ENCODE results near the gene HPCAL1. TPM values are rescaled to one million over a fixed set of nuclear protein-coding genes. Genes with fewer than 3 reads are reported as not detected.

HPCAL1 gene
- total and polyA plus RNA-seq, 2 of the 4 experiments (the other 2 are of a cell fraction), result 8.2 to 33.7 TPM

- no peak overlapping the region for H3K18ac ChIP-seq (ENCODE audit: low read depth, low read length)
- no peaks in the 10 kb centered on the region for H3K27me3 ChIP-seq (ENCODE audit: control insufficient read depth, insufficient read depth, low read length)
- no peak overlapping the region for H4K5ac ChIP-seq (ENCODE audit: low read depth, low read length)
- H3K4me1 ChIP-seq (ENCODE audit: control insufficient read depth, insufficient read depth, low read length), result no peaks in the 10 kb centered on the region
- no peak overlapping the region for H2AK5ac ChIP-seq (ENCODE audit: low read depth, low read length)
- H3K14ac ChIP-seq (replicated peaks; ENCODE audit: low read depth, low read length), result no peak overlapping the region
- no TSS peak for BruUV-seq (replicated peaks)
- peaks cover 3% of the 10 kb centered on the region; the same call in 1 of the 2 replicates for H3K9me1 ChIP-seq (ENCODE audit: insufficient read depth, low read length)
- no peaks in the 10 kb centered on the region for H3K9me3 ChIP-seq (ENCODE audit: control insufficient read depth, insufficient read depth, low read length)
- H3K9ac ChIP-seq (ENCODE audit: low read depth, low read length), result no peak overlapping the region
- no peak overlapping the region for H4K91ac ChIP-seq (ENCODE audit: insufficient read depth, low read depth, low read length)
- no peak overlapping the region for H2BK15ac ChIP-seq (ENCODE audit: low read depth, low read length)
- no peak overlapping the region for H3K4me3 ChIP-seq (ENCODE audit: insufficient read depth, low read depth, low read length)
- peaks cover 14 to 16% of the 10 kb centered on the region in 2 experiments; a peak in 3 of 4 replicates for H3K79me1 ChIP-seq (ENCODE audit: low read depth in 1 of 2, low read length in 2 of 2)
- no peak for ATAC-seq (ENCODE audit: low read depth)
- H3K23ac ChIP-seq (ENCODE audit: low read depth, low read length), result no peak overlapping the region
- 91% methylated on average over 4 of the region's 8 CpGs; no CpG with 5 or more reads in 1 of the 2 experiments for WGBS, 2 experiments (ENCODE audit: extremely low coverage in 2 of 2, insufficient read length in 1 of 2)
- ChIA-PET POLR2A (ENCODE audit: unreplicated experiment) (no interaction called here), CTCF (interaction anchor here (0.6 to 0.7 kb wide), 2 partner anchors 22 to 367 kb away, joined by 3 to 7 read pairs; no protein-coding TSS in a partner anchor)
- H2AFZ ChIP-seq (replicated peaks; ENCODE audit: low read length, poor library complexity), result no peak overlapping the region
- H3K56ac ChIP-seq (ENCODE audit: extremely low read depth, insufficient read depth, low read length), result no peak overlapping the region
- H4K8ac ChIP-seq (ENCODE audit: low read depth in 2 of 2, low read length in 2 of 2), result no peak overlapping the region
- no peak overlapping the region for H2AK9ac ChIP-seq (replicated peaks; ENCODE audit: low read depth, low read length, poor library complexity)
- no peak overlapping the region for H3K27ac ChIP-seq (ENCODE audit: insufficient read depth, low read length)
- no peak overlapping the region for H3K4ac ChIP-seq (ENCODE audit: low read depth, low read length)
- no peak overlapping the region for H2BK120ac ChIP-seq (ENCODE audit: low read depth, low read length)
- no peak for TF ChIP-seq CEBPB (IDR thresholded peaks at IDR 0.05; ENCODE audit: low read depth, low read length)
- no peak for TF ChIP-seq MXI1 (IDR thresholded peaks at IDR 0.05; ENCODE audit: borderline replicate concordance, low read depth, low read length)
- no peak for TF ChIP-seq RCOR1 (IDR thresholded peaks at IDR 0.05; ENCODE audit: insufficient replicate concordance, low read length)
- no peak for TF ChIP-seq RFX5 (IDR thresholded peaks at IDR 0.05; ENCODE audit: low read depth, low read length)
- no peak for TF ChIP-seq FOS (IDR thresholded peaks at IDR 0.05; ENCODE audit: low read depth, low read length)
- TF ChIP-seq BHLHE40 (IDR thresholded peaks at IDR 0.05; ENCODE audit: low read depth, low read length), result no peak
- TF ChIP-seq CHD1 (IDR thresholded peaks at IDR 0.05; ENCODE audit: low read depth, low read length), result no peak
- no peak for TF ChIP-seq ELK1 (IDR thresholded peaks at IDR 0.05; ENCODE audit: borderline replicate concordance, low read depth, low read length)
- H4K20me1 ChIP-seq (ENCODE audit: insufficient read depth, low read length), result peaks cover 12% of the 10 kb centered on the region; the same call in 1 of the 2 replicates
- H3K4me2 ChIP-seq (ENCODE audit: low read depth, low read length), result no peak overlapping the region
- intact Hi-C loops (cut with micrococcal nuclease) (no loop called here), in situ Hi-C loops (cut with MboI; ENCODE audit: low sequenced_read_pairs) (no loop called here), dilution Hi-C loops (cut with HindIII; ENCODE audit: low sequenced_read_pairs, unreplicated experiment) (no loop called here)
- H3K36me3 ChIP-seq (ENCODE audit: control insufficient read depth, insufficient read depth, low read length), result peaks cover 35% of the 10 kb centered on the region
- no peak overlapping the region for H2BK5ac ChIP-seq (ENCODE audit: low read depth, low read length, poor library complexity, severe bottlenecking)
- no peak overlapping the region for H2BK20ac ChIP-seq (ENCODE audit: low read depth, low read length)
- no peak for DNase-seq
Observed at GRCh38 chr2:10439971-10440370, 137.3 kb downstream of the HPCAL1 start.
